NCI-H128 (cell line): ENCODE results near the gene SDCCAG8.
"Not testable (repeated sequence)": the region's sequence is repeated elsewhere in the genome, so short reads cannot be mapped to it uniquely, and the experiment has no call there.

Experiments
- DNase-seq: peaks from one replicate; lab custom pipeline; 2025; ENCODE audit not compliant: unreplicated experiment; lab: John Stamatoyannopoulos, UW

SDCCAG8 gene

DNA sequence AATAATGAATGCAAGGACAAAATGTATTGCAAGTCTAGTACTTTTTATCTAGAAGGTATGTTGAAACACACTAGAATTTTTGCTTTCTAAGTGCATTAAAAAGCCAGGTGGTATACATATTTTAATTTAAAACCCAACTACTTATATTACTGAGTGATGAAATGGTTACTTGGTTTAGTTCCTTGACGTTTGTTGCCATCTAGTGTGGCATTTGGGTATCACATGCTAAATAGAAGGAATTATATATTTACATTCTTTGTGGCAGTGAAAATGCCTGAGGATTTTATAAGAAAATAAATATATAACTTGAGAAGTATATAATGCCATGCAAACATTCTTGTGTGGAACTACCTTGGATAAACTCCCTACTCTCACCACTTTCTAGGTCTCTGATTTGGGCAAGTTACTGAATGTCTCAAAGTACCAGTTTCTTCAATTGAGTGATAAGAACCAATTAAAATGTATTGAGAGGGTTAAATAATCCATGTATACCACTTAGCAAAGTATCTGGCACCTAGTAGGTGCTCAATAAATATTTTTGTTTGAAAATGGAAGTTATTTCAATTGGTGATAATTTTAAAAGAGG is 69.6 kb downstream of the SDCCAG8 start:
- peak; percentile 24 for DNase-seq

DNA sequence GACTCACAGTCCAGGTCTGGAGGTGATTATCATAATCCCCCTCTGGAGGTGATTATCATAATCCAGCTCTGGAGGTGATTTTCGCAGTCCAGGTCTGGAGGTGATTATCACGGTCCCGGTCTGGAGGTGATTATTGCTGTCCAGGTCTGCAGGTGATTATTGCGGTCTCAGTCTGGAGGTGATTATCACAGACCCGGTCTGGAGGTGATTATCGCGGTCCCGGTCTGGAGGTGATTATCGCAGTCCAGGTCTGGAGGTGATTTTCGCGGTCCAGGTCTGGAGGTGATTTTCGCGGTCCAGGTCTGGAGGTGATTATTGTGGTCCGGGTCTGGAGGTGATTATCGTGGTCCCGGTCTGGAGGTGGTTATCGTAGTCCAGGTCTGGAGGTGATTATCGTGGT is 76.6 kb downstream of the SDCCAG8 start:
- no peak for DNase-seq

DNA sequence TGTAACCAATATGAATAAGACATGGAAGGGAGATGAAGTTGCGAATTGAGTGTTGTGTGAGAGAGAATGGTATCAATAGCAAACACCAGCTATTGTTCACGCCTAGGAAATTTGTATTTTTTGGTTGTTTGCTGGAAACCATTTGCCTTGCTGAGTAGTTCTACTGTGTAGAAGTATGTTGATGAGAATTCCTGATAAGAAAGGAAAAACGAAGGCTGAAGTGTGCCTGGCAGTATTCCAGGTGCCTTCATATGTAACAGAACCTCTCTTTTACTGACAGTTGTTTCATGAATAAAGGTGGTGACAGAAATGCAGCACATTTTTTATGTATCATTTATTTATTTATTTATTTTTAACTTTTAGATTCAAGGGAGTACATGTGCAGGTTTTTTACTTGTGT is 79.5 kb downstream of the SDCCAG8 start:
- DNase-seq, result no peak

GRCh38 chr1:243336163-243336562 is 80.3 kb downstream of the SDCCAG8 start:
- DNase-seq, result no peak

- not testable (repeated sequence) for DNase-seq
Observed at GRCh38 chr1:243338848-243339247, 83.0 kb downstream of the SDCCAG8 start.

GRCh38 chr1:243341074-243341473 is 85.2 kb downstream of the SDCCAG8 start:
- no peak for DNase-seq

DNA sequence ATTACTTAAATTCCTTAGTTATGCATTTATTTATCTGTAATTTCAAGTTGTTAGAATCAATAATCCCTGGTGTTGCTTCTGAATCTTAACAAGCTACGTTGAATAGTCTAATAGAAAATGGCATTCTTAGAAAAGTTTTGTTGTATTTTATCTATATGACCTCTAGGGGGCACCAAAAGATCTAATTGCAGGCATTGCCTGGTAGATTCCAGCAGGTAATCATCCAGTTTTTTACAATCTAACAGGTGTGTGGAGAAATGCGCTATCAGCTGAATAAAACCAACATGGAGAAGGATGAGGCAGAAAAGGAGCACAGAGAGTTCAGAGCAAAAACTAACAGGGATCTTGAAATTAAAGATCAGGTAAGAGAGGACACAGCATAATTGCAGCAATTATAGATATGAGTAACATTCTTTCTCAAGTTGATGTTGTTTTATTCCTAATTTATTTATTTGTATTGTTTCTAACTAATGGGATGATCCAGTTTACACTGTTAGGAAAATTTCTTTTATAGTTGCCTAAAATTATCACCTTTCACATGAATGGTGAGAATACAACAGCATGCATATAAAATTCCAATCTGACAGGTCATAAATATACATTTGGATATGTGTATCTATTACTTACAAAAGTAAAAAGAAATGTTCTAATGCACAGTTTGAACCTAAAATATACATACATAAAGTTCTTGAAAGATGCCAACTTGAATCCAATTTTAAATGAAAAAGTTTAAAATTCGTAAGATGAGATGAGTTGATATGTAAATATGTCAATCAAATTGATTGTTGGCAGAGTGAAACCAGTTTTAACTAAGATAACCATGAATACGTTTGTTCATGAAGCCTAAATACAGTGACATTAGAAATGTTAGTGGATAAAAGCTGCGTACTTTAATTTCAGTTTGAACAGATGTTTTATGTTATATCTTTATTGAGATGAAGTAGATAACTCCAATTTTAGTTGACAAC is 88.4 kb downstream of the SDCCAG8 start:
- DNase-seq, result peak; percentile 68

- peak; percentile 20 for DNase-seq
Observed at GRCh38 chr1:243345205-243345604, 89.4 kb downstream of the SDCCAG8 start.

DNA sequence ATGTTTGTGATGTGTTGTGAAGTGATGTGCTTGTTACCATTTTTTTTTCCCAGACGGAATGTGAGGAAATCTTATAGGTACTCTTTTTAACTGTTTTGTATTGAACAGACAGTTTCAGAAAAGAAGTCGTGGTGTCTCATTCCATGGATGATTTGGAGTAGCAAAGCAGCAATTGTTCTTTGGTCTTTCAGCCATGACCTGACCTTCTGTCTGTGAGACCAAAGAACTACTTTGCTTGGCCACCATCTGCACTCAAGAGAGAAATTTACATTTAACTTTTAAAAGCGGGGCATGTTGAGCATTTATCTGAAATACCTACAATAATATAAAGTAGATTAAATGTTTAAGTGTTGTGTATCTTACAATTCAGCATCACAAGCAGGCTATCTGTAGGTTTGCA is 90.2 kb downstream of the SDCCAG8 start:
- DNase-seq, result no peak

DNA sequence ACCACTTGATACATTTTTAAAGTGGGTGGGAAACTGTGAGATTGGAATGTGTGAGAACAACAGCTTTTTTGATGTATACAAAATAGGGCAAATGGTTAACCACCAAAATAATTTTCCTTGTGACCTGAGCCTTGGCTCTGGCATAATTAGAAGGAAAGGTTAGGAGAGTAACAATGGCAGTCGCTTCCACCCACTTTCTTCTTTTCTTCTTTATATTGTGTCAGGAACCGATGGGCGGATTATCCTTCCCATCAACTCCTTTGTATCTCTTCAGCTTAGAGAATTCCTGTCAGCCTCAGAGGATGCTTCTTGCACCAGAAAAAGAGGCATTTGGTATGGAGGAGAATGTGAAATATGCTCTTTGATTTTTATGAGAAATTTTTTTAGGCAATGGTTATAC is 90.6 kb downstream of the SDCCAG8 start:
- DNase-seq, result no peak

DNA sequence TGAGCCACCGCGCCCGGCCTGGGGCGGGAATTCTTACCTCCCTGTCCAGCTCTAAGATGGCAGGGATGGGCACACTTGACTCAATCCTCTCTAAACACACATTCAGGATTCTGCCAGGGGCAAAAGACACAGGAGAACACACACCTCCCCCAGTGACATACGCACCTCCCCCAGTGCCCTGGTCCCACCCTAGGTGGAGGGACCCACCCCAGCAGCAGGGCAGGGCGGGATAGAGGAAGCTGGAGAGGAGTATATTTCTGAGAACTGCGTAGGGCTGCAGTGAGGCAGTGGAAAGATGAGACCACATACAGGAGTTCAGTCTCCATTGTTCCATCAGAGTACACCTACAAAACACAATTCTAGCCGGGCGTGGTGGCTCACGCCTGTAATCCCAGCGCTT is 92.5 kb downstream of the SDCCAG8 start:
- no peak for DNase-seq

- DNase-seq, result no peak
Observed at GRCh38 chr1:243349128-243349527, 93.3 kb downstream of the SDCCAG8 start.

DNA sequence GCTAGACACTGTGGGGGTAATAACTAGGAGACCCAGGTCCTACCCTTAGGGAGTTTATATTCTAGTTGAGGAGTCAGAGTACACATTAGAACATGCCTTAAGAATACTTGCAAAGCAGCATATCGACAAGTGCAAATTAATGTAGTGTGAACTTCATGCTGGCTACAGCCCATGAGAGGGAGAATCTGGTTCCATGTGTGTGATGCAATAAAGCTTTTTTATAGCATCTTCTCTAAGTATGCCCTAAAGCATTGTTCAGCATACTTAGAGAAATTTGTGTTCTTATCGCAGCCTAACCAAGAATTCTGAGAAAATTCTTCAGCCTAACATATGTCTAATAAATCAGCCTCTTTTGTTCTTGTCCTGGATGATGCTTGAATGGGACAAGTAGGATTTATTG is 95.5 kb downstream of the SDCCAG8 start:
- no peak for DNase-seq

GRCh38 chr1:243354511-243355153 is 98.8 kb downstream of the SDCCAG8 start:
- no peak for DNase-seq

DNA sequence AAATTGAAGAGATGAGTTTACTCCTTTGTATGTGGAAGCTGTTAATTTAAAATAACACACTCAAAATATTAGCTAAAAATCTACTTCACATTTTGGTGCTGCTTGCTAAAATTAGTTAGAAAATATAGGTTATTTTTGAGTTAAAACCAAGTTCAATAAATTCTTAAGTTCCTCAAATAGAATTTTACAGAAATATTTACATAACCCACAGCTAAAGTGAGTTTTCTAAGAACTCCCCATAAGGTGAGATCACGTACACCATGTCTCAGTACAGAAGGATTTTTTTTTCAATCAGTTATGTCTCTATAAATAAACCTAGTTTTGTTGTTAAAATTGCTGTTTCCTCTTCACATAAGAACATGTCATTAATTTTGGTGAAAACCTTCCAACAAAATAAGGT is 108.0 kb downstream of the SDCCAG8 start:
- no peak for DNase-seq

DNA sequence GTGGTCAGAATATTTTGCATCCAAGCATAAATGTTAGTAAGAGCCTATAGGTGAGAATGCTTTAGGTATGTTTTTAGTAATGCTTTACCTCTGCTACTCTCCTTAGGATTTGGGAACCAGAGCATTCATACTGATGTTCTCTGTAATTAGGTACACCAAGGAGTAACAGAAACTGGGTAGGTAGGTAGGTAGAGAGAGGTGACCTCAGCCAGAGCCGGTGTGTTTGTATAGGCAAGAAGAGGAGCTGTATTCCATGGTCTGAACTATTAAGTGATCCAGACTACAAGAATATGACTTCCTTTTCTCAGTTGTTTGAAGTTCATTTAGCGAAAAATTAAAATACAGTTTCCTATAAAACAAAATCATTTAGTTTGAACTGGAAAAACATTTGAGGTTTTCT is 108.5 kb downstream of the SDCCAG8 start:
- no peak for DNase-seq

DNA sequence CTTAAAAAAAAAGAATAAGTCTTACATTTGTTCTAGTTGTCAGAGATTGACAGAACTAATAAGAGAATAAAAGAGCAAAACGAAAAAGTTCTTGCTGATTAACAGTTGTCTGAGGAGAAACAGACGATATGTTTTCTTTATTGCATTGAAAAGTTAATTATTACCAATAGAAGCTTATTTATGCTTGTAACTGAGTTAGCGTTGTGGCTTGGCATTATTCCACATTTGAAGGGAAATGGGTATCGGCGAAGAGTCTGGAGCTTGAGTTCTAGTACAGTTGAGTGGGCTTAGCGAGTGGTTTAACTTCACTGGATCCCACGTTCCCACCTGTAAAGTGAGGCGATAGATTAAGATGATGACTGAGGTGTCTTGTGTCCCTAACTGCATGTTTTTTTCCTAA is 109.0 kb downstream of the SDCCAG8 start:
- DNase-seq, result no peak

DNA sequence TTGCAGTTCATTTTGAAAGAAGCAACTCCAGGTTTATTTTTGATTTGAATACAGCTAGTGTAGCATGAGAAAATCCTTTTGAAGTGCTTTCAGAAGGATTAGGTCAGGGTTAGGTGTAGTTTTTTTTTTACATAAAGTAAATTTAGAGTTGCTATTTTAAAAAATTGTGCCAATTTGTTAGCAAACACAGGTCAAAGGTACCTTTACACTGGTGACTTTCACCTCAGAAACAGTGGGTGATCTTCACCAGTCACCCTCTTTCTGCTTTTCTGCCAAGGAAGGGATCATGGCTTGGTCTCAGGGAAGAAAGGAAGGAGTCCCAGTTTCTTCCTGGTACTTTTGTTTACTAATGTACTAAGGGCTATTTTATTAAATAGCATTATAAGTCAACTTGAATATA is 111.5 kb downstream of the SDCCAG8 start:
- no peak for DNase-seq

DNA sequence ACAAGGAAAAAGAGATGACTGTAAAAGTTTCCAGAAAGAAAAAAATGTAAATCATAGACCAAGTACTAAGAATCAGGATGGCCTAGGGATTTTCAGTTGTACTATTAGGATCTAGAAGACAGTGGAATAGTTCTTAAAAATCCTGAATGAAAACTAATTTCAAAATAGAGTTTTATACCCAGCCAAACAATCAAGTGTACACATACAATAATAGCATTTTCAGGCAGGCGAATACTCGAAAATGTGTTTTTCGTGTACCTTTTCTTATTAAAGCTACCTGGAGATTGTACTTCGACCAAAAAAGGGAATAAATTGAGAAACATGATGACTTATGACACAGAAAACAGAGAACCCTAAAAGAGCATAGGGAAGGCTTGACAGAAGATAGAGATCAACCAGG is 118.6 kb downstream of the SDCCAG8 start:
- no peak for DNase-seq

DNA sequence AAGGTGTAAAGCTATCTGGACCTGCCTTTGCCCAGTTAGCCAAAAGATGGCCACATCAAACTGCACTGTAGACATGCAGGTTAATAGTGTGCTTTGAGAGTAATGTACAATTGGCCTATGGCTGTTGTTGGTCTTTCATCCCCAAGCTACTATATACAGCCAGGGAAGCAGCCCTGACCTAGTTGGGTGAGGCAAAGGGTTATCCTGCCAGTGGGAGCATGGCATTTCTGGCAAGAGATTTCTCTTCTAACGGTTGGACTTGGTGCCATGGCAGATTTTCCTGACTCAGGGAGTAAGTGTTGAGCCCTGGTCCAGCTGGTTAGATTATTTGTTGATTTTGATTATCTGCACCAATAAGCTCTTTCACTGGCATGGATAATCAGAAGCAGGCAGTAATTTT is 119.8 kb downstream of the SDCCAG8 start:
- DNase-seq, result no peak

- no peak for DNase-seq
Observed at GRCh38 chr1:243378669-243379068, 122.8 kb downstream of the SDCCAG8 start.

DNA sequence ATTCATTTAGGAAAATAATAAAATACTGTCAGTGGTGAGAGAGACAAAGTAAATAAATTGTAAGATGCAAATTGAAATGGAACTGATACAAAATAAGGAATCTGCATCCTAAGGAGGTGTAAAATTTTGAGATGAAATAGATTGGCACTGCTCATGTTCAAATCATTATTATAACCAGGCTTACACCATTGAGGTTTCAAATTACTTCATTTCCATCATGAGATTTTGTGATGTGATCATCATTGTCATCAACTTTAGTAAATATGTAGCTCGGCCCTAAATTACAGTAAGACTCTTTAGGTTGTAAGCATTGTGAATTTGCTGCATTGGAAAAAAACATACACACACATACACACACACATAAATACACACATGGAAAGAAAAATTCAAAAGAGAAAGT is 123.4 kb downstream of the SDCCAG8 start:
- no peak for DNase-seq
